RKO (cell line): ENCODE data around the gene OR1F1.
"Not testable (repeated sequence)": the region's sequence is repeated elsewhere in the genome, so short reads cannot be mapped to it uniquely, and the experiment has no call there.

Experiments used
- DNase-seq: peaks from one replicate; pipeline ENCODE4 v3.0.0-alpha.2; 2016; ENCODE audit warnings: low spot score

Gene OR1F1

GRCh38 chr16:3150346-3151218, 37.4 kb upstream of the OR1F1 start:
- peak; percentile 94 for DNase-seq

GRCh38 chr16:3152027-3152276, 36.1 kb upstream of the OR1F1 start:
- no peak for DNase-seq

GRCh38 chr16:3152277-3152990, 35.6 kb upstream of the OR1F1 start:
- DNase-seq, result peak; percentile 92

- DNase-seq, result no peak
Observed at GRCh38 chr16:3152991-3153368, 35.0 kb upstream of the OR1F1 start.

GRCh38 chr16:3155181-3155580, 32.8 kb upstream of the OR1F1 start:
- no peak for DNase-seq

- no peak for DNase-seq
Observed at GRCh38 chr16:3155972-3156371, 32.0 kb upstream of the OR1F1 start.

- DNase-seq, result peak; percentile 94
Observed at GRCh38 chr16:3157229-3158025, 30.6 kb upstream of the OR1F1 start.

- peak; percentile 61 for DNase-seq
Observed at GRCh38 chr16:3158026-3158509, 29.9 kb upstream of the OR1F1 start.

GRCh38 chr16:3158510-3159314, 29.3 kb upstream of the OR1F1 start:
- DNase-seq, result peak; percentile 88

- no peak for DNase-seq
Observed at GRCh38 chr16:3161235-3162018, 26.6 kb upstream of the OR1F1 start.

GRCh38 chr16:3164121-3164991, 23.6 kb upstream of the OR1F1 start:
- no peak for DNase-seq

GRCh38 chr16:3165111-3165822, 22.7 kb upstream of the OR1F1 start:
- no peak for DNase-seq

GRCh38 chr16:3166505-3166886, 21.5 kb upstream of the OR1F1 start:
- DNase-seq, result no peak

GRCh38 chr16:3168729-3169128, 19.3 kb upstream of the OR1F1 start:
- DNase-seq, result not testable (repeated sequence)

- DNase-seq, result no peak
Observed at GRCh38 chr16:3170440-3171180, 17.4 kb upstream of the OR1F1 start.

- DNase-seq, result no peak
Observed at GRCh38 chr16:3171181-3171854, 16.7 kb upstream of the OR1F1 start.

- DNase-seq, result no peak
Observed at GRCh38 chr16:3171855-3172593, 16.0 kb upstream of the OR1F1 start.
